Measurements from ENCODE around the gene OTOA.

OTOA gene

GRCh38 chr16:21646091-21646490, 17.7 kb upstream of the OTOA start:
- no peak for TF ChIP-seq CREB1 (IDR thresholded peaks at IDR 0.05; ENCODE audit: low read depth)
- no peak for TF ChIP-seq REST (IDR thresholded peaks at IDR 0.05; ENCODE audit: low read depth)
- no peak for TF ChIP-seq MAX (IDR thresholded peaks at IDR 0.05)
- TF ChIP-seq USF1 (IDR thresholded peaks at IDR 0.05) = no peak
- no peak for TF ChIP-seq EGR1 (IDR thresholded peaks at IDR 0.05)
- TF ChIP-seq RAD21 (IDR thresholded peaks at IDR 0.05; ENCODE audit: low read depth) = no peak
- no peak for TF ChIP-seq YY1 (IDR thresholded peaks at IDR 0.05; ENCODE audit: low read depth)
- no peak for TF ChIP-seq ZBTB7A (IDR thresholded peaks at IDR 0.05; ENCODE audit: low read depth)
- no peak for TF ChIP-seq TEAD4 (IDR thresholded peaks at IDR 0.05)
- no peak for TF ChIP-seq NFIC (IDR thresholded peaks at IDR 0.05)
- TF ChIP-seq TCF12 (IDR thresholded peaks at IDR 0.05; ENCODE audit: low read depth) = no peak
- TF ChIP-seq TAF1 (IDR thresholded peaks at IDR 0.05; ENCODE audit: low read depth) = no peak
- TF ChIP-seq FOXM1 (IDR thresholded peaks at IDR 0.05; ENCODE audit: borderline replicate concordance, low read depth) = no peak
- no peak for TF ChIP-seq EP300 (IDR thresholded peaks at IDR 0.05; ENCODE audit: borderline replicate concordance)

GRCh38 chr16:21646721-21647561, 16.8 kb upstream of the OTOA start:
- TF ChIP-seq TCF12 (IDR thresholded peaks at IDR 0.05; ENCODE audit: low read depth) = no peak
- no peak for TF ChIP-seq REST (IDR thresholded peaks at IDR 0.05; ENCODE audit: low read depth)
- TF ChIP-seq EGR1 (IDR thresholded peaks at IDR 0.05) = no peak
- no peak for TF ChIP-seq FOXM1 (IDR thresholded peaks at IDR 0.05; ENCODE audit: borderline replicate concordance, low read depth)
- no peak for TF ChIP-seq CEBPB (IDR thresholded peaks at IDR 0.05)
- TF ChIP-seq TAF1 (IDR thresholded peaks at IDR 0.05; ENCODE audit: low read depth) = no peak
- TF ChIP-seq USF1 (IDR thresholded peaks at IDR 0.05) = no peak
- no peak for TF ChIP-seq TEAD4 (IDR thresholded peaks at IDR 0.05)
- TF ChIP-seq RAD21 (IDR thresholded peaks at IDR 0.05; ENCODE audit: low read depth) = no peak

GRCh38 chr16:21647562-21648164, 16.1 kb upstream of the OTOA start:
- TF ChIP-seq TEAD4 (IDR thresholded peaks at IDR 0.05) (no peak), RAD21 (IDR thresholded peaks at IDR 0.05; ENCODE audit: low read depth) (no peak), CEBPB (IDR thresholded peaks at IDR 0.05) (no peak), REST (IDR thresholded peaks at IDR 0.05; ENCODE audit: low read depth) (no peak)

GRCh38 chr16:21650521-21650920, 13.2 kb upstream of the OTOA start:
- TF ChIP-seq CEBPB (IDR thresholded peaks at IDR 0.05) = no peak
- no peak for TF ChIP-seq USF1 (IDR thresholded peaks at IDR 0.05)
- no peak for TF ChIP-seq EP300 (IDR thresholded peaks at IDR 0.05; ENCODE audit: borderline replicate concordance)
- TF ChIP-seq TEAD4 (IDR thresholded peaks at IDR 0.05) = no peak
- no peak for TF ChIP-seq MAX (IDR thresholded peaks at IDR 0.05)
- TF ChIP-seq ZBTB7A (IDR thresholded peaks at IDR 0.05; ENCODE audit: low read depth) = no peak
- no peak for TF ChIP-seq FOXM1 (IDR thresholded peaks at IDR 0.05; ENCODE audit: borderline replicate concordance, low read depth)
- TF ChIP-seq REST (IDR thresholded peaks at IDR 0.05; ENCODE audit: low read depth) = no peak
- no peak for TF ChIP-seq CREB1 (IDR thresholded peaks at IDR 0.05; ENCODE audit: low read depth)
- no peak for TF ChIP-seq YY1 (IDR thresholded peaks at IDR 0.05; ENCODE audit: low read depth)
- TF ChIP-seq EGR1 (IDR thresholded peaks at IDR 0.05) = no peak

All from Ishikawa (cell line).